Fibroblast of gingiva (primary cell): ENCODE results near the gene DAB1.

ENCODE experiments used
- DNase-seq: peaks from one replicate; pipeline ENCODE4 v3.0.0-alpha.2; 2011; ENCODE audit warnings: low read depth

The DAB1 gene

GRCh38 chr1:57162607-57163261, 261.1 kb downstream of the DAB1 start:
- DNase-seq, result no peak

GRCh38 chr1:57160594-57160993, 263.3 kb downstream of the DAB1 start:
- no peak for DNase-seq

GRCh38 chr1:57158604-57158998, 265.3 kb downstream of the DAB1 start:
- no peak for DNase-seq

- no peak for DNase-seq
Observed at GRCh38 chr1:57157818-57158603, 265.8 kb downstream of the DAB1 start.

- no peak for DNase-seq
Observed at GRCh38 chr1:57156907-57157306, 267.0 kb downstream of the DAB1 start.

- no peak for DNase-seq
Observed at GRCh38 chr1:57146100-57146499, 277.8 kb downstream of the DAB1 start.

GRCh38 chr1:57142999-57143398, 280.9 kb downstream of the DAB1 start:
- no peak for DNase-seq

GRCh38 chr1:57142169-57142568, 281.7 kb downstream of the DAB1 start:
- no peak for DNase-seq

- no peak for DNase-seq
Observed at GRCh38 chr1:57138432-57139078, 285.3 kb downstream of the DAB1 start.

GRCh38 chr1:57137980-57138379, 285.9 kb downstream of the DAB1 start:
- DNase-seq, result no peak

- no peak for DNase-seq
Observed at GRCh38 chr1:57134803-57135202, 289.1 kb downstream of the DAB1 start.

- no peak for DNase-seq
Observed at GRCh38 chr1:57133686-57134085, 290.2 kb downstream of the DAB1 start.

- no peak for DNase-seq
Observed at GRCh38 chr1:57132993-57133622, 290.8 kb downstream of the DAB1 start.

GRCh38 chr1:57131701-57132394, 292.0 kb downstream of the DAB1 start:
- no peak for DNase-seq

GRCh38 chr1:57131257-57131656, 292.6 kb downstream of the DAB1 start:
- no peak for DNase-seq

- no peak for DNase-seq
Observed at GRCh38 chr1:57129865-57130264, 294.0 kb downstream of the DAB1 start.

GRCh38 chr1:57127976-57128375, 295.9 kb downstream of the DAB1 start:
- no peak for DNase-seq

- no peak for DNase-seq
Observed at GRCh38 chr1:57124768-57125446, 299.0 kb downstream of the DAB1 start.

- DNase-seq, result no peak
Observed at GRCh38 chr1:57124170-57124569, 299.7 kb downstream of the DAB1 start.

- no peak for DNase-seq
Observed at GRCh38 chr1:57122031-57122430, 301.8 kb downstream of the DAB1 start.

GRCh38 chr1:57118948-57119603, 304.8 kb downstream of the DAB1 start:
- DNase-seq, result no peak
